Keratinocyte (primary cell): ENCODE measurements around the gene PPARGC1A. TPM values are rescaled to one million over a fixed set of nuclear protein-coding genes. Genes with fewer than 3 reads are reported as not detected.

Experiments used
- DNase-seq: peaks from one replicate; pipeline ENCODE4 v3.0.0-alpha.2; 2011; ENCODE audit warnings: low read depth, missing footprints, low spot score
- FAIRE-seq: peaks from 2 replicates; lab custom pipeline; 2011; peaks lifted over from hg19 to GRCh38; lab: Jason Lieb, UNC
- H2AFZ ChIP-seq: 2 replicates; pipeline ENCODE4 v1.6.0; 2012; ENCODE audit warnings: low read length, control low read depth, inconsistent platforms; ENCODE audit not compliant: control insufficient read depth
- H3K27ac ChIP-seq: 2 replicates; pipeline ENCODE4 v1.5.1; 2011; ENCODE audit warnings: low read length; ENCODE audit not compliant: control insufficient read depth, insufficient read depth
- H3K27me3 ChIP-seq: 3 replicates; pipeline ENCODE4 v1.6.0; 2011; ENCODE audit warnings: low read length; ENCODE audit not compliant: control insufficient read depth, insufficient read depth; ENCODE audit errors: extremely low read depth
- H3K36me3 ChIP-seq, 2 experiments: 2 replicates in 1 of 2; 3 replicates in 1 of 2; pipeline ENCODE4 v1.5.1; 2011; ENCODE audit warnings: low read length in 2 of 2, mild to moderate bottlenecking in 1 of 2; ENCODE audit not compliant: control insufficient read depth in 2 of 2, insufficient read depth in 2 of 2; ENCODE audit errors: extremely low read depth in 1 of 2
- H3K4me1 ChIP-seq: 3 replicates; pipeline ENCODE4 v1.5.1; 2011; ENCODE audit warnings: low read length; ENCODE audit not compliant: control insufficient read depth, insufficient read depth; ENCODE audit errors: extremely low read depth
- H3K4me2 ChIP-seq: 3 replicates; pipeline ENCODE4 v1.6.0; 2011; ENCODE audit warnings: low read depth, low read length; ENCODE audit not compliant: control insufficient read depth, insufficient read depth; ENCODE audit errors: extremely low read depth
- H3K4me3 ChIP-seq, 3 experiments: fragments of 200-600 bp in 1 of 3; sonication (generic) in 1 of 3; 2 replicates in 2 of 3; 3 replicates in 1 of 3; pipeline ENCODE4 v1.5.1; 2011 to 2016; ENCODE audit warnings: low read length in 3 of 3, mild to moderate bottlenecking in 3 of 3, control low read depth in 2 of 3, inconsistent platforms in 1 of 3, low read depth in 1 of 3, mixed read lengths in 1 of 3, mixed run types in 1 of 3, moderate library complexity in 1 of 3; ENCODE audit not compliant: control insufficient read depth in 2 of 3, insufficient read depth in 2 of 3; ENCODE audit errors: extremely low read depth in 1 of 3
- H3K79me2 ChIP-seq: 2 replicates; pipeline ENCODE4 v1.6.0; 2012; ENCODE audit warnings: low read length; ENCODE audit not compliant: control insufficient read depth, insufficient read depth
- H3K9ac ChIP-seq: 3 replicates; pipeline ENCODE4 v1.6.0; 2011; ENCODE audit warnings: low read length; ENCODE audit not compliant: control insufficient read depth, insufficient read depth; ENCODE audit errors: extremely low read depth
- H3K9me1 ChIP-seq: 3 replicates; pipeline ENCODE4 v1.6.0; 2011; ENCODE audit warnings: low read length; ENCODE audit not compliant: control insufficient read depth, insufficient read depth; ENCODE audit errors: extremely low read depth
- H3K9me3 ChIP-seq: 2 replicates; pipeline ENCODE4 v1.5.1; 2012; ENCODE audit warnings: low read depth, low read length; ENCODE audit not compliant: control insufficient read depth
- H4K20me1 ChIP-seq: 3 replicates; pipeline ENCODE4 v1.6.0; 2011; ENCODE audit warnings: low read length; ENCODE audit not compliant: control insufficient read depth, insufficient read depth; ENCODE audit errors: extremely low read depth
- EZH2 ChIP-seq: IDR thresholded peaks from one replicate; pipeline ENCODE4 v1.6.1; 2012; ENCODE audit warnings: inconsistent platforms, mild to moderate bottlenecking, low read length, moderate library complexity
- dilution Hi-C: fragments of 300-500 bp; cut with MboI; formaldehyde crosslinking; loops from one replicate; pipeline ENCODE4 v1.7.0; 2020; ENCODE audit warnings: low sequenced_read_pairs; ENCODE audit not compliant: extremely low pct_ligation_motif_present
- polyA plus RNA-seq, 5 experiments: library from polyadenylated mRNA; depleted of rRNA in 3 of 5; stranded (reverse) in 3 of 5; stranded (forward) in 1 of 5; unstranded in 1 of 5; fragments of >200 nt; gene quantifications; 1 replicate in 1 of 5; 2 replicates in 3 of 5; 3 replicates in 1 of 5; pipeline versions ENCODE4 v1.2.1 to v1.2.3, GENCODE V29; 2011 to 2012; ENCODE audit warnings: missing spikeins in 2 of 5, low read depth in 1 of 5, low replicate concordance in 1 of 5
- TF ChIP-seq, protein P1 (sequence below), 3 experiments: IDR thresholded peaks in 1 of 3; conservative IDR thresholded peaks in 1 of 3; optimal IDR thresholded peaks in 1 of 3; 2 replicates in 2 of 3; 3 replicates in 1 of 3; pipeline versions ENCODE3 to v1.5.1; 2011; ENCODE audit warnings: low read length in 3 of 3, mild to moderate bottlenecking in 3 of 3, moderate library complexity in 2 of 3, control low read depth in 1 of 3, inconsistent platforms in 1 of 3; ENCODE audit not compliant: insufficient read depth in 2 of 3; ENCODE audit errors: extremely low read depth in 1 of 3

Gene PPARGC1A
- polyA plus RNA-seq, 1 donor (not counting 4 experiments of a cell fraction or from before 2014, with no cell fraction given), result 0.18 TPM

DNA sequence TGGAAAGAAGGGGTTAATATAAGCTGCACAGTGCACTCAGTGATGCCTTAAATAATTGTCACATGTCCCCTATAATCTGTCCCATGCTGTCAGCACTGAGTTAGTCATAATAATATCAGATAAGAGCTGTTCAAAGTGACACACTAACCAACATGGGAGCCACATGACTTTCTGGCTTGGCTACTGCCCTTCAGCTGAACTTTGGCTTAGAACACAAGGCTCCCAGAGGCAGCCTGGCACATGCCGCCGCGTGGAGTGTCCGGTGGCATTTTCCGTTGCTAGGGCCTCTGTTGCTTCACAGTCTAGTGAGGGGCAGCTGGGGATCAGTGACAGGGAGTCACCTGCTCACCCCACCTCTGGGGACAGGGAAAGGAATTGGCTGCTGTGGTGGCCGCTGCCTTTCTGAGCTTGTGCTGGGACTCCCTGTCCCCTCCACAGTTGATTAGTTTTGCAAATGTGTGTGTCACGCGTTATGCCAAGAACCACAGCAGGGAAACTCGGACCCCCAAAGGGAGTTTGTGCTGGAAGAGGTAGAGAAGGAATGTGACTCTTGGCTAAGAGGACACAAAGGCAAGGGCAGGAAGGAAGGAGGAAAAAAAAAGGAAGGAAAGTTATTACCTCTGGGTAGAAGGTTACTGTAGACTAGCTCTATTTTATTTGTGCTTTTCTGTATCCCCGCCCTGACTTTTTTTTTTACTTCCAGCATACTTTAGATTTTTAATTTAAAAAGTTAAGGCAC lies 41.1 kb upstream of the PPARGC1A start:
- Histone ChIP-seq H3K79me2 (no peaks in the 10 kb centered on the region), H3K36me3 (no peaks in the 10 kb centered on the region), H3K4me1 (peaks cover 4% of the 10 kb centered on the region), H3K27me3 (no peaks in the 10 kb centered on the region), H3K9me1 (no peaks in the 10 kb centered on the region), H3K9me3 (no peaks in the 10 kb centered on the region), H3K4me2 (no peak overlapping the region), H3K4me3 (no peak overlapping the region), H3K9ac (no peak overlapping the region), H3K27ac (no peak overlapping the region), H4K20me1 (no peaks in the 10 kb centered on the region), H2AFZ (no peak overlapping the region)
- DNase-seq (no peak), FAIRE-seq (no peak)
- dilution Hi-C loops, result no loop called here
- TF ChIP-seq, protein P1, sequence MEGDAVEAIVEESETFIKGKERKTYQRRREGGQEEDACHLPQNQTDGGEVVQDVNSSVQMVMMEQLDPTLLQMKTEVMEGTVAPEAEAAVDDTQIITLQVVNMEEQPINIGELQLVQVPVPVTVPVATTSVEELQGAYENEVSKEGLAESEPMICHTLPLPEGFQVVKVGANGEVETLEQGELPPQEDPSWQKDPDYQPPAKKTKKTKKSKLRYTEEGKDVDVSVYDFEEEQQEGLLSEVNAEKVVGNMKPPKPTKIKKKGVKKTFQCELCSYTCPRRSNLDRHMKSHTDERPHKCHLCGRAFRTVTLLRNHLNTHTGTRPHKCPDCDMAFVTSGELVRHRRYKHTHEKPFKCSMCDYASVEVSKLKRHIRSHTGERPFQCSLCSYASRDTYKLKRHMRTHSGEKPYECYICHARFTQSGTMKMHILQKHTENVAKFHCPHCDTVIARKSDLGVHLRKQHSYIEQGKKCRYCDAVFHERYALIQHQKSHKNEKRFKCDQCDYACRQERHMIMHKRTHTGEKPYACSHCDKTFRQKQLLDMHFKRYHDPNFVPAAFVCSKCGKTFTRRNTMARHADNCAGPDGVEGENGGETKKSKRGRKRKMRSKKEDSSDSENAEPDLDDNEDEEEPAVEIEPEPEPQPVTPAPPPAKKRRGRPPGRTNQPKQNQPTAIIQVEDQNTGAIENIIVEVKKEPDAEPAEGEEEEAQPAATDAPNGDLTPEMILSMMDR (optimal IDR thresholded peaks at IDR 0.05 in 1 of 3, IDR thresholded peaks at IDR 0.05 in 1 of 3, conservative IDR thresholded peaks at IDR 0.05 in 1 of 3; ENCODE audit: extremely low read depth in 1 of 3, insufficient read depth in 2 of 3, low read length in 3 of 3), result no peak
- no peak for TF ChIP-seq EZH2

DNA sequence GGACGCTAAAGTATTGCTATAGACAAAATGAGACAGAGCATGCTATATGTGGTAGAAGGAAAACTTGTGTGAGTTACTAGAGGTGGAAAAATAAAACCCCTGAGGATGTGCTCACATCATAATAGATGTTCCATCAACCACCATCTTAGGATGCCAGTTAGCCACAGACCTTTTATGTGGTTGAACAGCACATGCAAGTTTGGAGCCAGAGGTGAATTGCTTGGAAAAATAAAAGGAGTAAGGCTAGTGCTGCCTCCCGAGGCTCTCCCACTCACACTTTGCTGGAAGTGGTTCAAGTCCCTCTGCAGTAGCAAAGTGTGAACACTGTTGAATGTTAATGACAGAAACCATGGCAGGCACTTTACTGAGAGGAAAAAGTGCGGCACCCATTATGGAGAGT lies 39.4 kb upstream of the PPARGC1A start:
- Histone ChIP-seq H4K20me1 (no peaks in the 10 kb centered on the region), H3K27ac (no peak overlapping the region), H3K79me2 (no peaks in the 10 kb centered on the region), H3K4me1 (peaks cover 5% of the 10 kb centered on the region), H3K9me3 (no peaks in the 10 kb centered on the region), H3K36me3 (no peaks in the 10 kb centered on the region), H2AFZ (no peak overlapping the region), H3K4me2 (no peak overlapping the region), H3K4me3 (no peak overlapping the region), H3K27me3 (no peaks in the 10 kb centered on the region), H3K9ac (no peak overlapping the region), H3K9me1 (no peaks in the 10 kb centered on the region)
- DNase-seq (no peak), FAIRE-seq (no peak)
- TF ChIP-seq, protein P1 (optimal IDR thresholded peaks at IDR 0.05 in 1 of 3, IDR thresholded peaks at IDR 0.05 in 1 of 3, conservative IDR thresholded peaks at IDR 0.05 in 1 of 3; ENCODE audit: extremely low read depth in 1 of 3, insufficient read depth in 2 of 3, low read length in 3 of 3), result no peak
- no peak for TF ChIP-seq EZH2
- dilution Hi-C loops, result no loop called here
